ENCODE measurements around the gene TCOF1.

TCOF1 gene

GRCh38 chr5:150343994-150344631 is 13.4 kb upstream of the TCOF1 start:
- no peak overlapping the region for H3K27ac ChIP-seq (ENCODE audit: low read depth, low read length)
- H3K4me3 ChIP-seq (ENCODE audit: insufficient read depth, low read length, poor library complexity, severe bottlenecking) = no peak overlapping the region
- no peak overlapping the region for H3K9ac ChIP-seq (ENCODE audit: low read length)
- H3K27me3 ChIP-seq (ENCODE audit: low read length) = no peaks in the 10 kb centered on the region
- no peaks in the 10 kb centered on the region for H3K9me2 ChIP-seq (replicated peaks; ENCODE audit: insufficient read depth, low read length)
- no peaks in the 10 kb centered on the region for H4K20me1 ChIP-seq (ENCODE audit: low read depth, low read length)
- H3K36me3 ChIP-seq (ENCODE audit: low read length) = no peaks in the 10 kb centered on the region
- TF ChIP-seq CTCF (IDR thresholded peaks at IDR 0.05; ENCODE audit: insufficient read depth, low read length, poor library complexity, severe bottlenecking) (no peak), EZH2phosphoT487 (conservative IDR thresholded peaks at IDR 0.05; ENCODE audit: low read length) (no peak)
- H2AFZ ChIP-seq (ENCODE audit: low read depth, low read length, severe bottlenecking) = no peak overlapping the region
- H3K9me3 ChIP-seq (ENCODE audit: insufficient read depth, low read length) = no peaks in the 10 kb centered on the region
- H3F3A ChIP-seq (ENCODE audit: insufficient read depth) = no peaks in the 10 kb centered on the region
- H3K4me2 ChIP-seq (ENCODE audit: low read depth, low read length, poor library complexity, severe bottlenecking) = no peak overlapping the region
- no peaks in the 10 kb centered on the region for H3K79me2 ChIP-seq (ENCODE audit: insufficient read depth, low read length)

- Histone ChIP-seq H3K9ac (ENCODE audit: low read length) (no peak overlapping the region), H3K27me3 (ENCODE audit: low read length) (no peaks in the 10 kb centered on the region), H4K20me1 (ENCODE audit: low read depth, low read length) (no peaks in the 10 kb centered on the region), H3K4me2 (ENCODE audit: low read depth, low read length, poor library complexity, severe bottlenecking) (no peak overlapping the region), H3F3A (ENCODE audit: insufficient read depth) (no peaks in the 10 kb centered on the region), H3K9me3 (ENCODE audit: insufficient read depth, low read length) (no peaks in the 10 kb centered on the region), H3K36me3 (ENCODE audit: low read length) (no peaks in the 10 kb centered on the region), H3K4me3 (ENCODE audit: insufficient read depth, low read length, poor library complexity, severe bottlenecking) (no peak overlapping the region), H2AFZ (ENCODE audit: low read depth, low read length, severe bottlenecking) (no peak overlapping the region), H3K27ac (ENCODE audit: low read depth, low read length) (no peak overlapping the region), H3K9me2 (replicated peaks; ENCODE audit: insufficient read depth, low read length) (no peaks in the 10 kb centered on the region), H3K79me2 (ENCODE audit: insufficient read depth, low read length) (no peaks in the 10 kb centered on the region)
- TF ChIP-seq EZH2phosphoT487 (conservative IDR thresholded peaks at IDR 0.05; ENCODE audit: low read length) (no peak), CTCF (IDR thresholded peaks at IDR 0.05; ENCODE audit: insufficient read depth, low read length, poor library complexity, severe bottlenecking) (no peak)
These were observed 11.8 kb upstream of the TCOF1 start for GRCh38 chr5:150345716-150346115.

DNA sequence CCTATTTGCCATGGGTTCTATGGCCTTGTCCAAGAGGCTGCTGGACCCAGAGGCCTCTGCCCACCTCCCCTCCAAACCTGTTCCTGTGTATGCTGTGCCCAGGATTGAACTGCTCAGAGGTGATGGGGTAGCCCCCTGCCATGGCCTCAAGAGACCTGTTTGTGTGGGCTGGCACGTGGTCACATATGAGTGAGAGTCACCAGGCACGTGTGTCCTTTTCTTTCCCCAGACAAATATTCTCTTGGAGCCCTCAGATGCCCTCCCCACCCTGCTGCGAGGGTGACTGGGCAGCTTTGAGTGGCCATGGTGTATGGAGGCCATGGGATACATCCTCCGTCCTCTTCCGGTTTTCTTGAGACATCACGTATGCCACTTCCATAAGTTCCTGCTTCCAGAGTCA is 10.9 kb upstream of the TCOF1 start:
- H3K27me3 ChIP-seq (ENCODE audit: low read length) = no peaks in the 10 kb centered on the region
- no peak for TF ChIP-seq CTCF (IDR thresholded peaks at IDR 0.05; ENCODE audit: insufficient read depth, low read length, poor library complexity, severe bottlenecking)
- TF ChIP-seq EZH2phosphoT487 (conservative IDR thresholded peaks at IDR 0.05; ENCODE audit: low read length) = no peak
- no peaks in the 10 kb centered on the region for H3K9me2 ChIP-seq (replicated peaks; ENCODE audit: insufficient read depth, low read length)
- H2AFZ ChIP-seq (ENCODE audit: low read depth, low read length, severe bottlenecking) = no peak overlapping the region
- H3K79me2 ChIP-seq (ENCODE audit: insufficient read depth, low read length) = no peaks in the 10 kb centered on the region
- H3K4me3 ChIP-seq (ENCODE audit: insufficient read depth, low read length, poor library complexity, severe bottlenecking) = no peak overlapping the region
- H3K4me2 ChIP-seq (ENCODE audit: low read depth, low read length, poor library complexity, severe bottlenecking) = no peak overlapping the region
- no peaks in the 10 kb centered on the region for H3K36me3 ChIP-seq (ENCODE audit: low read length)
- H3K27ac ChIP-seq (ENCODE audit: low read depth, low read length) = no peak overlapping the region
- no peaks in the 10 kb centered on the region for H3F3A ChIP-seq (ENCODE audit: insufficient read depth)
- H3K9me3 ChIP-seq (ENCODE audit: insufficient read depth, low read length) = no peaks in the 10 kb centered on the region
- H4K20me1 ChIP-seq (ENCODE audit: low read depth, low read length) = no peaks in the 10 kb centered on the region
- no peak overlapping the region for H3K9ac ChIP-seq (ENCODE audit: low read length)

Data from SU-DHL-6 (cell line).